K562 (cell line): ENCODE measurements around the gene MBP. TPM values are rescaled to one million over a fixed set of nuclear protein-coding genes. Genes with fewer than 3 reads are reported as not detected.

Experiments
- ATAC-seq: fragments of 200-7000 bp; cut with Tn5 transposase; 3 replicates; pipeline ENCODE4 v1.9.1; 2020; ENCODE audit warnings: moderate library complexity
- BruUV-seq: library from RNA; stranded (reverse); fragments of 400-500 nt; replicated peaks from 2 replicates; lab custom pipeline; 2021; lab: Mats Ljungman, UMichigan
- CTCF ChIA-PET: fragments of 300-600 bp; formaldehyde crosslinking; extraction: SDS; loops from one replicate; lab custom pipeline; 2021; ENCODE audit warnings: low intra/inter-chr PET ratio; lab: Yijun Ruan, JAX
- POLR2A ChIA-PET: fragments of 300-600, 350-650 bp; sonication (Branson Sonifier 250); formaldehyde crosslinking; extraction: SDS; loops from one replicate; lab custom pipeline; 2021; ENCODE audit warnings: antibody characterized with exemption, inconsistent platforms; lab: Yijun Ruan, JAX
- DNase-seq, 4 experiments: peaks; one replicate each; pipeline versions ENCODE4 v3.0.0 to v3.0.0-alpha.2; 2011 to 2018; ENCODE audit warnings: low spot score in 3 of 4, mixed read lengths in 3 of 4; ENCODE audit errors: extremely low read depth in 1 of 4
- FAIRE-seq: peaks from 2 replicates; lab custom pipeline; 2011; peaks lifted over from hg19 to GRCh38; lab: Jason Lieb, UNC
- H2AFZ ChIP-seq: 2 replicates; pipeline ENCODE4 v1.6.0; 2011; ENCODE audit warnings: low read depth, low read length, control low read depth, inconsistent platforms
- H3K27ac ChIP-seq: fragments of 200-600 bp; 3 replicates; pipeline ENCODE4 v1.8.0; 2011; ENCODE audit warnings: low read depth, mild to moderate bottlenecking, control low read depth, inconsistent platforms, low read length, moderate library complexity, mixed read lengths; ENCODE audit errors: extremely low read depth
- H3K27me3 ChIP-seq, 2 experiments: fragments of 300-600 bp in 1 of 2; 2 replicates in 1 of 2; 3 replicates in 1 of 2; pipeline versions ENCODE4 v1.6.0 to v1.8.0; 2011; ENCODE audit warnings: inconsistent platforms in 2 of 2, low read length in 2 of 2, mild to moderate bottlenecking in 1 of 2, mixed read lengths in 1 of 2, moderate library complexity in 1 of 2; ENCODE audit not compliant: control insufficient read depth in 2 of 2, insufficient read depth in 2 of 2
- H3K36me3 ChIP-seq: fragments of 300-600 bp; 3 replicates; pipeline ENCODE4 v1.8.0; 2011; ENCODE audit warnings: mild to moderate bottlenecking, low read length, inconsistent platforms; ENCODE audit not compliant: control insufficient read depth, insufficient read depth
- H3K4me1 ChIP-seq, 2 experiments: fragments of 200-600 bp in 1 of 2; replicated peaks in 1 of 2; 2 replicates in 1 of 2; 3 replicates in 1 of 2; pipeline versions ENCODE4 v1.5.1 to v1.8.0; 2011; ENCODE audit warnings: inconsistent platforms in 2 of 2, low read length in 2 of 2, mild to moderate bottlenecking in 1 of 2, mixed read lengths in 1 of 2, moderate library complexity in 1 of 2; ENCODE audit not compliant: control insufficient read depth in 2 of 2, insufficient read depth in 2 of 2
- H3K4me2 ChIP-seq: 2 replicates; pipeline ENCODE4 v1.6.1; 2011; ENCODE audit warnings: low read length, control low read depth, inconsistent platforms, mixed read lengths; ENCODE audit not compliant: insufficient read depth
- H3K4me3 ChIP-seq: fragments of 200-600 bp; sonication (generic), shearing (Covaris generic); 2 replicates; pipeline ENCODE4 v1.5.1; 2016; ENCODE audit warnings: control low read depth, inconsistent platforms
- H3K79me2 ChIP-seq: fragments of 200-600 bp; 3 replicates; pipeline ENCODE4 v1.8.0; 2011; ENCODE audit warnings: low read length, inconsistent platforms; ENCODE audit not compliant: control insufficient read depth, insufficient read depth
- H3K9ac ChIP-seq, 2 experiments: 2 replicates each; pipeline versions ENCODE4 v1.6.0 to v1.6.1; 2011; ENCODE audit warnings: low read depth in 2 of 2, low read length in 2 of 2, control low read depth in 1 of 2, inconsistent platforms in 1 of 2, mild to moderate bottlenecking in 1 of 2, mixed read lengths in 1 of 2; ENCODE audit not compliant: insufficient read depth in 1 of 2
- H3K9me1 ChIP-seq: one replicate; pipeline ENCODE4 v1.6.0; 2011; ENCODE audit warnings: inconsistent platforms, mild to moderate bottlenecking, low read length, moderate library complexity; ENCODE audit not compliant: control insufficient read depth, insufficient read depth
- H3K9me3 ChIP-seq: replicated peaks from 2 replicates; pipeline ENCODE4 v1.5.1; 2011; ENCODE audit warnings: low read depth, low read length, inconsistent platforms; ENCODE audit not compliant: control insufficient read depth, insufficient read depth
- H4K20me1 ChIP-seq: replicated peaks from 2 replicates; pipeline ENCODE4 v1.6.1; 2011; ENCODE audit warnings: low read length, inconsistent platforms, mixed read lengths; ENCODE audit not compliant: control insufficient read depth, insufficient read depth
- CHD1 ChIP-seq: fragments of 200-600 bp; sonication (generic); IDR thresholded peaks from one replicate; pipeline ENCODE4 v1.6.1; 2012; ENCODE audit warnings: mild to moderate bottlenecking, moderate library complexity, low read length, inconsistent platforms
- IRF2 ChIP-seq: sonication (generic); formaldehyde crosslinking; IDR thresholded peaks from 2 replicates; pipeline ENCODE4 v1.8.1; 2022; ENCODE audit warnings: mild to moderate bottlenecking, missing genetic modification reagents
- KAT2B ChIP-seq: IDR thresholded peaks from one replicate; pipeline ENCODE4 v1.6.1; 2012; ENCODE audit warnings: low read depth, mild to moderate bottlenecking, control low read depth, inconsistent platforms, low read length, moderate library complexity
- MEF2A ChIP-seq: IDR thresholded peaks from 2 replicates; pipeline ENCODE4 v1.6.1; 2011; ENCODE audit warnings: low read depth, mild to moderate bottlenecking, low read length, moderate library complexity; ENCODE audit not compliant: control insufficient read depth
- NBN ChIP-seq: fragments of 450-650 bp; IDR thresholded peaks from 2 replicates; pipeline ENCODE4 v1.6.1; 2016; ENCODE audit warnings: low read depth, mild to moderate bottlenecking
- NR2C2 ChIP-seq, 2 experiments: fragments of 200-800 bp in 1 of 2; sonication (Bioruptor generic) in 1 of 2; sonication (generic) in 1 of 2; formaldehyde crosslinking in 1 of 2; IDR thresholded peaks; 2 replicates each; pipeline versions ENCODE4 v1.6.1 to v1.8.0; 2016 to 2022; ENCODE audit warnings: mild to moderate bottlenecking in 1 of 2, missing compliant biosample characterization in 1 of 2, missing genetic modification characterization in 1 of 2, missing genetic modification reagents in 1 of 2
- SIN3A ChIP-seq, 2 experiments: fragments of 150-350 bp in 1 of 2; IDR thresholded peaks; 2 replicates each; pipeline ENCODE4 v1.6.1; 2011 to 2016; ENCODE audit warnings: borderline replicate concordance in 2 of 2, low read depth in 2 of 2, low read length in 2 of 2, mild to moderate bottlenecking in 2 of 2, moderate library complexity in 2 of 2; ENCODE audit not compliant: control insufficient read depth in 1 of 2
- SMAD4 ChIP-seq: fragments of 250-450 bp; sonication (Bioruptor Pico); conservative IDR thresholded peaks from 2 replicates; pipeline ENCODE4 v1.8.0; 2021; ENCODE audit warnings: inconsistent platforms, mild to moderate bottlenecking, moderate library complexity
- SP1 ChIP-seq: sonication (generic); formaldehyde crosslinking; IDR thresholded peaks from 2 replicates; pipeline ENCODE4 v1.8.1; 2022; ENCODE audit warnings: mild to moderate bottlenecking, missing genetic modification reagents
- TEAD1 ChIP-seq, 2 experiments: fragments of 450-650 bp in 1 of 2; sonication (generic) in 1 of 2; formaldehyde crosslinking; IDR thresholded peaks; 2 replicates each; pipeline versions ENCODE4 v1.4.0 to v1.8.0; 2020 to 2022; ENCODE audit warnings: mild to moderate bottlenecking in 2 of 2, missing genetic modification reagents in 1 of 2
- ZBTB1 ChIP-seq: sonication (generic); formaldehyde crosslinking; IDR thresholded peaks from 2 replicates; pipeline ENCODE4 v1.8.1; 2023; ENCODE audit warnings: missing genetic modification reagents, low read depth, mild to moderate bottlenecking, borderline replicate concordance
- ZC3H4 ChIP-seq: sonication (generic); formaldehyde crosslinking; IDR thresholded peaks from 2 replicates; pipeline ENCODE4 v1.9.0; 2021; ENCODE audit warnings: missing genetic modification reagents, borderline replicate concordance
- WGBS: fragments of 100-300 bp; shearing (Covaris generic); methylation state at CpG from one replicate; pipeline ENCODE4 v1.1.6; 2016; ENCODE audit warnings: low coverage, mixed read lengths; ENCODE audit not compliant: insufficient coverage; ENCODE audit errors: missing lambda C conversion rate; 5-methylcytosine and 5-hydroxymethylcytosine counted together
- in situ Hi-C: fragments of 300-500 bp; cut with MboI; formaldehyde crosslinking; loops from 4 replicates; pipeline ENCODE4 v1.15.0; 2018; ENCODE audit warnings: inconsistent platforms, mixed read lengths
- intact Hi-C: fragments of 100-400 bp; cut with micrococcal nuclease; formaldehyde crosslinking; loops from 2 replicates; pipeline ENCODE4 v1.14.2; 2022
- polyA plus RNA-seq, 8 experiments: library from polyadenylated mRNA; depleted of rRNA in 4 of 8; stranded (reverse) in 5 of 8; unstranded in 3 of 8; fragments of >200 nt; fragmentation: Nextera tagmentation in 2 of 8; fragmentation: Illumina TruSeq in 1 of 8; extraction: Ambion mirVana in 2 of 8; extraction: Trizol in 1 of 8; gene quantifications; 2 replicates each; pipeline versions ENCODE4 v1.2.1 to v1.2.3, GENCODE V29; 2011 to 2014; ENCODE audit warnings: inconsistent platforms in 1 of 8, missing spikeins in 1 of 8
- total RNA-seq, 7 experiments: library from RNA; depleted of rRNA in 6 of 7; stranded (reverse); fragments of >200 nt in 6 of 7; fragmentation: Illumina TruSeq in 2 of 7; extraction: Trizol in 2 of 7; gene quantifications; 2 replicates each; pipeline versions ENCODE4 v1.2.1 to v1.2.3, GENCODE V29; 2011 to 2021; ENCODE audit warnings: low replicate concordance in 1 of 7
- TF ChIP-seq, protein P1 (sequence below): IDR thresholded peaks from 2 replicates; pipeline ENCODE4 v1.6.1; 2011; ENCODE audit warnings: borderline replicate concordance, low read depth, mild to moderate bottlenecking, moderate library complexity, low read length; ENCODE audit not compliant: insufficient read depth, poor library complexity, severe bottlenecking
- TF ChIP-seq, protein P2 (sequence below): IDR thresholded peaks from 3 replicates; pipeline ENCODE4 v1.6.1; 2011; ENCODE audit warnings: borderline replicate concordance, mild to moderate bottlenecking; ENCODE audit not compliant: insufficient read length, insufficient read depth
- TF ChIP-seq, protein P3 (sequence below), 2 experiments: fragments of 450-650 bp; IDR thresholded peaks; 2 replicates each; pipeline ENCODE4 v1.6.1; 2016

The MBP gene
- total and polyA plus RNA-seq, 9 of the 15 experiments (the other 6 are each of a cell fraction or from before 2014, with no cell fraction given) = 0.09 TPM; not detected in 8

DNA sequence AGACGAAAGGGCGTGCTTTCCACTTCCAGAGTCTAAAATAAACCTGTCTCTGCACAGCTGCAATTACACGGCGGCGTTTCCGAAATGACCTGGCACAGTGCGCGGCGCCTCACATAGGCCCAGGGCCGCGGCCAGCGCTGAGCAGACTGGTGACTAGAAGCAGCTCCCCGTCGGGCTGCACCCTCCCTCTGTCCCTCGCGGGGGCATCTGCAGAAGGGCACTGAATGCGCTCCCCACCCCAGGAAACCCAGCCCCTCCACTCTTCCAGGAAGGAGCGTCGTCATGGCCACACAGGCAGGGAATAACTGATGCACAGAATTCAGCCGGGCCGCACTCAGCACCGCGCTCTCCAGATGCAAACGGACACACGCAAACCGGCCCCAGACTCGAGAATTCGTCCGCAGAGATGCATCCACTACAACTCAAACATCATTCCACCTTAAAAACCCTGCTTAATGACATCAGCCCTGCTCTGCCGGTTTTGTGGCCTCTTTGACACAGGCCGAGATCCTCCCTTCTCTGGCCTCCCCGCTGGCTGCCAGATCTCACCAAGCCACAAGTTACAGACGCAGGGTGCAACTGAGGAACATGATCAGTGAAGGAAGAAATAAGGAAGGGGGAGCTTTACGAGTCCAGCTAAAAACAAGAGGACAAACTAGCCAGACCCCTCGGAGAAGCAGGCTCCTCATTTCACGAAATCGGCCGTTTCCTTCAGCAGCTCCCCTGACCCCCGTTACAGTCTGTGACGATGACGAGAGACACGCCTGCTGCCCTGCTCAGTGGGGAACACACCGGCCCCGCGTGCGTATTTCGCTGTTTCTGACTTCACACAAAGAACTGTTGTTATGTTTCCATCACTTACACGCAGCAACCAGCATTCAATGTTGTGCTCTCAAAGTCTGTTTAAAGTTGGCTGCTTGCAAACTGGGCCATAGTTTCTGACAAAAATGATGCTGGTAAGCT lies 40.2 kb downstream of the MBP start:
- no peak overlapping the region for H3K9ac ChIP-seq
- no peaks in the 10 kb centered on the region for H3K9me3 ChIP-seq
- intact Hi-C loops (no loop called here), in situ Hi-C loops (no loop called here)
- no peaks in the 10 kb centered on the region for H3K9me1 ChIP-seq
- BruUV-seq = no TSS peak
- CTCF ChIA-PET = interaction anchor here (0.6 kb wide), 1 partner anchor 92 kb away, joined by 3 read pairs; no protein-coding TSS in a partner anchor
- 13% methylated on average over 26 of the region's 48 CpGs for WGBS
- no peaks in the 10 kb centered on the region for H3K36me3 ChIP-seq
- ATAC-seq (no peak), DNase-seq (no peak), FAIRE-seq (no peak)
- POLR2A ChIA-PET = no interaction called here
- peaks cover 0 to 29% of the 10 kb centered on the region in 2 experiments; a peak in 3 of 5 replicates for H3K27me3 ChIP-seq
- no peak overlapping the region for H3K4me3 ChIP-seq
- no peaks in the 10 kb centered on the region for H4K20me1 ChIP-seq
- no peak overlapping the region for H3K4me2 ChIP-seq
- H3K4me1 ChIP-seq = no peaks in the 10 kb centered on the region
- no peak overlapping the region for H2AFZ ChIP-seq
- H3K79me2 ChIP-seq = no peaks in the 10 kb centered on the region
- H3K27ac ChIP-seq = no peak overlapping the region
- TF ChIP-seq ZBTB1 (CRISPR knock-in tag) (no peak), IRF2 (no peak), NR2C2 (CRISPR knock-in tag; IDR thresholded peaks at IDR 0.05) (no peak), NR2C2 (tag; IDR thresholded peaks at IDR 0.05) (no peak), SIN3A (IDR thresholded peaks at IDR 0.05; ENCODE audit: borderline replicate concordance in 2 of 2, control insufficient read depth in 1 of 2, low read depth in 2 of 2, low read length in 2 of 2) (no peak), MEF2A (no peak), CHD1 (no peak), TEAD1 (CRISPR knock-in tag; IDR thresholded peaks at IDR 0.05) (no peak), ZC3H4 (CRISPR knock-in tag) (no peak), KAT2B (no peak), NBN (no peak), SP1 (CRISPR knock-in tag) (no peak), SMAD4 (CRISPR knock-in tag) (no peak)
- TF ChIP-seq, protein P1, sequence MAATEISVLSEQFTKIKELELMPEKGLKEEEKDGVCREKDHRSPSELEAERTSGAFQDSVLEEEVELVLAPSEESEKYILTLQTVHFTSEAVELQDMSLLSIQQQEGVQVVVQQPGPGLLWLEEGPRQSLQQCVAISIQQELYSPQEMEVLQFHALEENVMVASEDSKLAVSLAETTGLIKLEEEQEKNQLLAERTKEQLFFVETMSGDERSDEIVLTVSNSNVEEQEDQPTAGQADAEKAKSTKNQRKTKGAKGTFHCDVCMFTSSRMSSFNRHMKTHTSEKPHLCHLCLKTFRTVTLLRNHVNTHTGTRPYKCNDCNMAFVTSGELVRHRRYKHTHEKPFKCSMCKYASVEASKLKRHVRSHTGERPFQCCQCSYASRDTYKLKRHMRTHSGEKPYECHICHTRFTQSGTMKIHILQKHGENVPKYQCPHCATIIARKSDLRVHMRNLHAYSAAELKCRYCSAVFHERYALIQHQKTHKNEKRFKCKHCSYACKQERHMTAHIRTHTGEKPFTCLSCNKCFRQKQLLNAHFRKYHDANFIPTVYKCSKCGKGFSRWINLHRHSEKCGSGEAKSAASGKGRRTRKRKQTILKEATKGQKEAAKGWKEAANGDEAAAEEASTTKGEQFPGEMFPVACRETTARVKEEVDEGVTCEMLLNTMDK = no peak
- TF ChIP-seq, protein P2, sequence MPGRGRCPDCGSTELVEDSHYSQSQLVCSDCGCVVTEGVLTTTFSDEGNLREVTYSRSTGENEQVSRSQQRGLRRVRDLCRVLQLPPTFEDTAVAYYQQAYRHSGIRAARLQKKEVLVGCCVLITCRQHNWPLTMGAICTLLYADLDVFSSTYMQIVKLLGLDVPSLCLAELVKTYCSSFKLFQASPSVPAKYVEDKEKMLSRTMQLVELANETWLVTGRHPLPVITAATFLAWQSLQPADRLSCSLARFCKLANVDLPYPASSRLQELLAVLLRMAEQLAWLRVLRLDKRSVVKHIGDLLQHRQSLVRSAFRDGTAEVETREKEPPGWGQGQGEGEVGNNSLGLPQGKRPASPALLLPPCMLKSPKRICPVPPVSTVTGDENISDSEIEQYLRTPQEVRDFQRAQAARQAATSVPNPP = no peak
- TF ChIP-seq, protein P3, sequence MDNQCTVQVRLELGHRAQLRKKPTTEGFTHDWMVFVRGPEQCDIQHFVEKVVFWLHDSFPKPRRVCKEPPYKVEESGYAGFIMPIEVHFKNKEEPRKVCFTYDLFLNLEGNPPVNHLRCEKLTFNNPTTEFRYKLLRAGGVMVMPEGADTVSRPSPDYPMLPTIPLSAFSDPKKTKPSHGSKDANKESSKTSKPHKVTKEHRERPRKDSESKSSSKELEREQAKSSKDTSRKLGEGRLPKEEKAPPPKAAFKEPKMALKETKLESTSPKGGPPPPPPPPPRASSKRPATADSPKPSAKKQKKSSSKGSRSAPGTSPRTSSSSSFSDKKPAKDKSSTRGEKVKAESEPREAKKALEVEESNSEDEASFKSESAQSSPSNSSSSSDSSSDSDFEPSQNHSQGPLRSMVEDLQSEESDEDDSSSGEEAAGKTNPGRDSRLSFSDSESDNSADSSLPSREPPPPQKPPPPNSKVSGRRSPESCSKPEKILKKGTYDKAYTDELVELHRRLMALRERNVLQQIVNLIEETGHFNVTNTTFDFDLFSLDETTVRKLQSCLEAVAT (IDR thresholded peaks at IDR 0.05) = no peak
